Activated CD8-positive, alpha-beta memory T cell treated with anti-CD3 and anti-CD28 coated beads for 1 hour (primary cell): ENCODE measurements around the gene PIGH.
"Not testable (repeated sequence)": the region's sequence is repeated elsewhere in the genome, so short reads cannot be mapped to it uniquely, and the experiment has no call there.

Experiments used
- DNase-seq, 2 donors: peaks; one replicate each; pipeline ENCODE4 v3.0.0-alpha.2; 2020; ENCODE audit warnings: low read depth in 1 of 2; ENCODE audit errors: extremely low read depth in 1 of 2

PIGH gene

DNA sequence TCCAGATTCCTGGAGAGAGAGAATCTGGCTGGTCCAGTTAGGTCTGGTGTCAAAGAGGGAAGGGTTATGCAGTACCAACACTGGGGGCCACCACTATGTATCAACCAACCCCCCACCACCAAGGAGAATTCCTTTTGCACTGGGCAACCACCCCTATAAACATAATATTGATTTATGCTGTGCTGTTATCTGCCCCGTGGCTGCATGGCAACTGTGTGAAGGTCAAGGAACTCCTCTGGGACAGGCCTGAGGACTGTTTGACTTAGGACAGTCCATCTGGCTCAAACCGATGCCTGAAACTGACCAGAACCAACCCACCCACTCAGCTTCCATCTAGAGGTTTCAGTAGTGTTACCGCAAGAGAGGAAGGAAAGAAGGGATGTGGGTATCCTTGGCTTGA lies 46.5 kb downstream of the PIGH start:
- DNase-seq = no peak

DNA sequence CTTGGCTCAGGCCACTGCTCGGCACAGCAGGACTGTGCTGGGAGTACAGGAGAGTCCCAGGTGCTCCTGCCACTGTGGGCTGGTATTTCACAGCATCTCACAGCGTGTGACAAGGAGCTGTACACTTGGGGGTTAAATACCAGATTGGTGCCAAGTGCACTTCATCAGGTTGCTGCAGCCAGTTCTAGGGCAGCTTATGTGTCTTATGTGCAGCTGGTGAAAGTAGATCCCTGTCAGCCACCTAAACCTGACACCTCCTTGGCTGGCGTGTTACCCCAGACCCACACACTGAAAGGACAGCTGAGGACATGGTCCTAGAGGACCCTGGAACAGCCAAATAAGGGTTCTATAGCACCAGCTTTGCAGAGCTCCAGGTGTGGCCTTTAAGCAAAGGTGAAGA lies 48.1 kb downstream of the PIGH start:
- no peak for DNase-seq

DNA sequence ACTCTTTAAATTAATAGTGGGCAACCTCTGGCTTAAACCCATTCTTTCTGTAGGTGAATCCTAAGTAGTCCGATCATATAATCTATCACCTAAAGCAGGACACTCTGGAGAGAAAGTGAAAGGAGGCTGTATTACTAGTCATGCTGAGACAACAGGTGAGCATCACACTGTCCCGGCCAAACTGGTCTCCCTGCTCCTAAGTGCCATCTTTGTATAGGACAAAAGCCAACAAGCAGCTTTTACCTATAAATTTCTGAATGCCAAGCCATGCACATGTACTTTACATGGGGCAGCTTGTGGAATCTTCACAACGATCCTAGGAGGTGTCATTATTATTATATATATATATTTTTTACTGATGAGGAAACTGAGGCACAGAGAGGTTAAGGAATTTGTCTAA lies 48.9 kb downstream of the PIGH start:
- DNase-seq = no peak

DNA sequence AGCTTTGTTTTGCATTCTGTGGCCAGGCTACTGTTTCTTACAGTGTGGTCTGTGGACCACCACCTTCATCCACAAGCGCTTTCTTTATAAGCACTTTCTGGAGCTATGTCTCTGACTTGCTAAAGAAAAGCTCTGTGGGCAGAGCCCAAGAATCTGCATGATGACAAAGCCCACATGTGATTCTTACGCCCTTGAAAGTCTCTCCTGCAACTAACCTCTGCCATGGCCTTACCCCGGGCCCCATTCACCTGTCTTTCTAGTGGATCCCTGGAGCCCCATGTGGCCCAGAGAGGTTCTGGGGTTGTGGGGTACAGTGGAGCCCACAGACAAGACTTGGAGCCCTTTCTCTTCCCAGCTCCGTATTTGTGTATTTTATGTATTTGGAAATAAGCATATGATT lies 50.3 kb downstream of the PIGH start:
- no peak for DNase-seq

DNA sequence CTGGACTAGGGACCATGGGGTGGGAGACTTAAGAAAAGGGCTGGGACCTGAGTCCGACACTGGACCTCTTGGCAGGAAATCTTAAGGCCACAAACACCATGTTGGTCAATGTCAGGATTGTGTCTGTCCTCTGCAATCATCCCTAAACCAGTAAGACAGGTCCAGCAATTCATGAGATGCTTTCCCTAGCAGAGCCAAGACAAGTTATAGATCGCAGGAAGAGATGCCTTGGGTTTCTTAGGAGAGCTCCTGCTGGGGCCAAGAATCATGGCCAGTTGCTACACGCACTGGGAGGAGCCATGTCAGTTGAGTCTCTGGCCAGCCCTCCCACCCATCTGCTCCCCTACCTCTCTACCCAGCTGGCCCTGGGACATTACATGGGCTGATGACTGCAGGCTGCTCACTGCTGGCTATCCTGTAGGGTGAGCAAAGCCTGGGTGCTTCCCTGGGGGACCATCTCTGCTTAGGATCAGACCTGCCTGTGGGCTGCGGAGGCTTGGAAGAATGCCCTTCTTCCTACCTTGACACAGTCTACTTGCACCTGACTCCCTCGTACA lies 52.8 kb downstream of the PIGH start:
- no peak for DNase-seq

DNA sequence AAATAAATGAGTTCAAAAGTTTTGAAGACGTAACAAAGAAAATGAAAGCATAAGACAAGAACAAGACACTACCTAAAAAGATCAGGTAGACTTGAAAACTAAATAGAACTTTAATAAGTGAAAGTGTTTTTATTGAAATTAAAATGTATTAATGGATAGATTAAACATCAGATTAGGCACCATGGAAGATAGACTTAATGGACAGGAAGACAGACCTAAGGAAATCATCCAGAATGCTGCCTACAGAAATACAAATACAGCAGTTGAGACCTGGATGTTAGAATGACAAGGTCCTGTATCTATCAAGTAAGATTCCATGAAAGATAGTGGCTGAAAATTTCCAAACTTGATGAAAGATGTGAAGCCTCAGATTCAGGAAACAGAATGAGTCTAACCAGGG lies 55.5 kb downstream of the PIGH start:
- no peak for DNase-seq

DNA sequence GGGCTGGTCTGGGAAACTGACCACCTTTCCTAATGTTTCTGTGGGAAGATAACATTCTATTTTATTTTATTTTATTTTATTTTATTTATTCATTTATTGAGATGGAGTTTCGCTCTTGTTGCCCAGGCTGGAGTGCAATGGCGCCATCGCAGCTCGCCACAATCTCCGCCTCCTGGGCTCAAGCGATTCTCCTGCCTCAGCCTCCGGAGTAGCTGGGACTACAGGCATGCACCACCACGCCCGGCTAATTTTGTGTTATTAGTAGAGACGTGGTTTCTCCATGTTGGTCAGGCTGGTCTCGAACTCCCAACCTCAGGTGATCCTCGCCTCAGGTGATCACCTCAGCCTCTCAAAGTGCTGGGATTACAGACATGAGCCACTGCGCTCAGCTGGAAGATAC lies 57.4 kb downstream of the PIGH start:
- not testable (repeated sequence) for DNase-seq

DNA sequence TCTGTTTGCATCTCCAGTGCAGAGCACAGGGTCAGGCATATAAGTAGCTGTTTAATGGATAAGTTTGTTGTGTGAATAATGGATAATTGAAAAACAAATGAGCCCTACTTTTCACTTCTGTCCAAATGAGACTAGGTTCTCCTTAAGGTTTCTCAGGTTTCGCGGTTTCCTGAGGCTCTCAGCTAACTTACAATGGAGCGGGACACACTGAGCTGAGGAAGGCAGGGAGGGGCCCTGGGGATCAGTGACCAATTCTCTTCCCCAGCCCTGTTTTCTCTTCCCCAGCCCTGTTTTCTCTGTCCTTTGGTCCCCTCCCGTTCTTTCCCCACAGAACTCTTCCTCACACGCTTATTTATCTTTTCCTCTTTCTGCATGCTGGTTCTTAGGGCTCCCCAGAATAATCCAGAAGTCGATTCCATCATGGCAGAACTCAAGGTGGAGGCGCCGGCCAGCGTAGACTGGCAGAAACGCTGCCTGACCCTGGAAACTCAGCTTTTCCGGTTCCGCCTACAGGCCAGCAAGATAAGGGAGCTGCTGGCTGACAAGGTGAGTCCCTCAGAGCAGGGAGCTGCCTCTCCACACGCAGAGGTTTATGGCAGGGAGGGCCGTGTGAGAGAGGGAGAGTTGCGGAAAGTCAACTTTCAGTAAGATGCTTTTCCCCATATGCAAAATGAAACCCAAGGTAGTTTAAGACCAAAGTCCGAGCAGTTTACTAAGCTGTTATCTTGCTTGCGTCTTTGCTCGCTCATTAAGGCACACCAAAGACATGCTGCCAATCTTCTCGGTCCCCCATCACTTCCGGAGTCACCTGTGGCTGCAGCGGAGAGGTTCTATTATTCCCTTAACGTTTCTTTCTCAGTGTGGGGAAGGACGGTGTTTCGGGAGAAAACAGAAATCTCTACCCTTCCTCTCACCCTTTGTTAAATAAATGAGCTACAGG lies 58.4 kb downstream of the PIGH start:
- DNase-seq = no peak
